Cortex of kidney (tissue), 1 donor: ENCODE data around the gene RMND5B.

Experiments used
- DNase-seq: peaks from one replicate; lab custom pipeline; 2025; lab: John Stamatoyannopoulos, UW

Gene RMND5B

GRCh38 chr5:178131446-178131996 is 707 bp downstream of the RMND5B start:
- no peak for DNase-seq

- no peak for DNase-seq
Observed at GRCh38 chr5:178136990-178137389, 6.2 kb downstream of the RMND5B start.

- DNase-seq, result no peak
Observed at GRCh38 chr5:178137991-178138390, 7.2 kb downstream of the RMND5B start.

- no peak for DNase-seq
Observed at GRCh38 chr5:178141550-178141949, 10.7 kb downstream of the RMND5B start.

GRCh38 chr5:178142642-178143041 is 11.8 kb downstream of the RMND5B start:
- DNase-seq, result no peak

- no peak for DNase-seq
Observed at GRCh38 chr5:178143246-178143645, 12.4 kb downstream of the RMND5B start.

GRCh38 chr5:178143901-178144300 is 13.1 kb downstream of the RMND5B start:
- no peak for DNase-seq

- no peak for DNase-seq
Observed at GRCh38 chr5:178145965-178146820, 15.4 kb downstream of the RMND5B start.

GRCh38 chr5:178147406-178147805 is 16.6 kb downstream of the RMND5B start:
- DNase-seq, result no peak

- no peak for DNase-seq
Observed at GRCh38 chr5:178149199-178149932, 18.6 kb downstream of the RMND5B start.

GRCh38 chr5:178150977-178151734 is 20.3 kb downstream of the RMND5B start:
- DNase-seq, result no peak

- no peak for DNase-seq
Observed at GRCh38 chr5:178152491-178153444, 22.0 kb downstream of the RMND5B start.

- DNase-seq, result peak; percentile 38
Observed at GRCh38 chr5:178153530-178154340, 22.9 kb downstream of the RMND5B start, which contains the start of gene NHP2. Gene NHP2, minus strand, starts transcription at chr5:178153885. Its CDS starts 68 bp downstream, at chr5:178153817.

- DNase-seq, result no peak
Observed at GRCh38 chr5:178155065-178155464, 24.3 kb downstream of the RMND5B start.

- no peak for DNase-seq
Observed at GRCh38 chr5:178160176-178160575, 29.4 kb downstream of the RMND5B start.

- DNase-seq, result no peak
Observed at GRCh38 chr5:178162481-178162880, 31.7 kb downstream of the RMND5B start.

- no peak for DNase-seq
Observed at GRCh38 chr5:178163772-178164735, 33.2 kb downstream of the RMND5B start.

- DNase-seq, result no peak
Observed at GRCh38 chr5:178165581-178165980, 34.8 kb downstream of the RMND5B start.

GRCh38 chr5:178170455-178170854 is 39.6 kb downstream of the RMND5B start:
- no peak for DNase-seq
